CD4-positive, CD25-positive, alpha-beta regulatory T cell (primary cell): Measurements from ENCODE around the gene INTS6L. TPM values are rescaled to one million over a fixed set of nuclear protein-coding genes. Genes with fewer than 3 reads are reported as not detected.

Experiments used
- ATAC-seq, 2 donors: fragments of 150-1000 bp; cut with Tn5 transposase; one replicate each; pipeline ENCODE4 v1.10.0; 2021; ENCODE audit warnings: low read depth in 2 of 2, moderate number of reproducible peaks in 2 of 2, moderate library complexity in 1 of 2
- DNase-seq, 3 donors: peaks; one replicate each; pipeline versions ENCODE4 v3.0.0 to v3.0.0-alpha.2; 2012 to 2022; ENCODE audit warnings: mixed read lengths in 1 of 3
- H3K27ac ChIP-seq: one replicate; pipeline ENCODE4 v1.7.0; 2013; ENCODE audit warnings: mild to moderate bottlenecking, low read length; ENCODE audit not compliant: insufficient read depth, poor library complexity, severe bottlenecking
- H3K27me3 ChIP-seq: one replicate; pipeline ENCODE4 v1.7.0; 2013; ENCODE audit warnings: low read length; ENCODE audit not compliant: control insufficient read depth, insufficient read depth
- H3K36me3 ChIP-seq: one replicate; pipeline ENCODE4 v1.7.0; 2013; ENCODE audit warnings: mild to moderate bottlenecking, low read length, moderate library complexity; ENCODE audit not compliant: control insufficient read depth, insufficient read depth
- H3K4me1 ChIP-seq: 2 replicates; pipeline ENCODE4 v1.7.0; 2013; ENCODE audit warnings: mild to moderate bottlenecking, low read length; ENCODE audit not compliant: insufficient read depth, control insufficient read depth, poor library complexity, severe bottlenecking
- H3K4me3 ChIP-seq: one replicate; pipeline ENCODE4 v1.7.0; 2013; ENCODE audit warnings: low read depth, mild to moderate bottlenecking, low read length, moderate library complexity
- H3K9me3 ChIP-seq, 2 experiments: 1 replicate in 1 of 2; 2 replicates in 1 of 2; pipeline ENCODE4 v1.7.0; 2013; ENCODE audit warnings: low read length in 2 of 2, mild to moderate bottlenecking in 1 of 2, moderate library complexity in 1 of 2; ENCODE audit not compliant: control insufficient read depth in 2 of 2
- H3K27ac Mint-ChIP-seq, 3 donors: one replicate each; pipeline ENCODE4 v1.8.0; 2020 to 2022; ENCODE audit warnings: mild to moderate bottlenecking in 3 of 3, mixed read lengths in 3 of 3, moderate library complexity in 2 of 3
- H3K27me3 Mint-ChIP-seq: one replicate; pipeline ENCODE4 v1.8.0; 2022; ENCODE audit warnings: mild to moderate bottlenecking, mixed read lengths
- H3K36me3 Mint-ChIP-seq: one replicate; pipeline ENCODE4 v1.8.0; 2020; ENCODE audit warnings: mixed read lengths
- H3K4me1 Mint-ChIP-seq, 4 donors: one replicate each; pipeline ENCODE4 v1.8.0; 2020 to 2022; ENCODE audit warnings: mixed read lengths in 4 of 4, mild to moderate bottlenecking in 1 of 4
- H3K4me3 Mint-ChIP-seq, 4 donors: one replicate each; pipeline ENCODE4 v1.8.0; 2020 to 2022; ENCODE audit warnings: mild to moderate bottlenecking in 4 of 4, mixed read lengths in 4 of 4, moderate library complexity in 3 of 4
- H3K9me3 Mint-ChIP-seq, 7 donors: one replicate each; pipeline ENCODE4 v1.8.0; 2020 to 2022; ENCODE audit warnings: mixed read lengths in 7 of 7, mild to moderate bottlenecking in 3 of 7, moderate library complexity in 2 of 7
- polyA plus RNA-seq, 4 donors: library from polyadenylated mRNA; unstranded; fragments of 300-500 nt; fragmentation: Illumina TruSeq; gene quantifications; one replicate each; pipeline ENCODE4 v1.2.3, GENCODE V29; 2021
- total RNA-seq: library from RNA; stranded (reverse); gene quantifications from one replicate; pipeline ENCODE4 v1.2.3, GENCODE V29; 2022

INTS6L gene
- total and polyA plus RNA-seq, 5 donors from 2014 or later, result 5.7 to 28.4 (median 6.0) TPM

GRCh38 chrX:135528254-135528653, 7.8 kb downstream of the INTS6L start:
- Mint-ChIP-seq H3K27ac (peak overlapping the region in 1 of 3 donors; percentile 31), H3K4me3 (no peak overlapping the region), H3K4me1 (peaks cover 6 to 61% (median 47%) of the 10 kb centered on the region in 4 donors), H3K36me3 (peaks cover 5% of the 10 kb centered on the region), H3K9me3 (no peaks in the 10 kb centered on the region), H3K27me3 (no peaks in the 10 kb centered on the region)
- no peak overlapping the region for H3K27ac ChIP-seq
- no peak overlapping the region for H3K4me3 ChIP-seq
- peaks cover 17% of the 10 kb centered on the region for H3K4me1 ChIP-seq
- H3K36me3 ChIP-seq, result peaks cover 4% of the 10 kb centered on the region
- H3K9me3 ChIP-seq, result no peaks in the 10 kb centered on the region
- ATAC-seq (no peak), DNase-seq (no peak)
- H3K27me3 ChIP-seq, result no peaks in the 10 kb centered on the region

GRCh38 chrX:135528756-135529155, 8.3 kb downstream of the INTS6L start:
- DNase-seq (no peak), ATAC-seq (no peak)
- Histone ChIP-seq H3K4me1 (peaks cover 17% of the 10 kb centered on the region), H3K36me3 (peaks cover 4% of the 10 kb centered on the region), H3K4me3 (no peak overlapping the region), H3K27me3 (no peaks in the 10 kb centered on the region), H3K9me3 (no peaks in the 10 kb centered on the region), H3K27ac (no peak overlapping the region)
- H3K27me3 Mint-ChIP-seq, result no peaks in the 10 kb centered on the region
- peaks cover 6 to 57% (median 43%) of the 10 kb centered on the region in 4 donors for H3K4me1 Mint-ChIP-seq
- H3K36me3 Mint-ChIP-seq, result peaks cover 5% of the 10 kb centered on the region
- no peak overlapping the region for H3K27ac Mint-ChIP-seq
- H3K9me3 Mint-ChIP-seq, result no peaks in the 10 kb centered on the region
- H3K4me3 Mint-ChIP-seq, result no peak overlapping the region

- Histone ChIP-seq H3K9me3 (no peaks in the 10 kb centered on the region), H3K27ac (no peak overlapping the region), H3K36me3 (peaks cover 4% of the 10 kb centered on the region), H3K4me3 (no peak overlapping the region), H3K27me3 (no peaks in the 10 kb centered on the region), H3K4me1 (peaks cover 6% of the 10 kb centered on the region)
- ATAC-seq (no peak), DNase-seq (no peak)
- Mint-ChIP-seq H3K4me1 (peaks cover 5 to 47% (median 32%) of the 10 kb centered on the region in 4 donors), H3K9me3 (no peaks in the 10 kb centered on the region), H3K27me3 (no peaks in the 10 kb centered on the region), H3K27ac (no peak overlapping the region), H3K4me3 (peak overlapping the region in 1 of 4 donors; percentile 22), H3K36me3 (peaks cover 5% of the 10 kb centered on the region)
Measured at GRCh38 chrX:135530097-135530496, 9.6 kb downstream of the INTS6L start.

- peaks cover 4% of the 10 kb centered on the region for H3K36me3 ChIP-seq
- H3K4me1 ChIP-seq, result peaks cover 4% of the 10 kb centered on the region
- Mint-ChIP-seq H3K4me3 (no peak overlapping the region), H3K9me3 (no peaks in the 10 kb centered on the region), H3K27me3 (no peaks in the 10 kb centered on the region), H3K36me3 (peaks cover 5% of the 10 kb centered on the region), H3K4me1 (peaks cover 6 to 49% (median 33%) of the 10 kb centered on the region in 4 donors), H3K27ac (no peak overlapping the region)
- H3K4me3 ChIP-seq, result no peak overlapping the region
- ATAC-seq (no peak), DNase-seq (no peak)
- no peak overlapping the region for H3K27ac ChIP-seq
- H3K9me3 ChIP-seq, result no peaks in the 10 kb centered on the region
- no peaks in the 10 kb centered on the region for H3K27me3 ChIP-seq
Measured at GRCh38 chrX:135531813-135532212, 11.4 kb downstream of the INTS6L start.

- Mint-ChIP-seq H3K4me1 (peaks cover 8 to 50% (median 23%) of the 10 kb centered on the region in 4 donors), H3K9me3 (no peaks in the 10 kb centered on the region), H3K4me3 (no peak overlapping the region), H3K27ac (no peak overlapping the region), H3K36me3 (peaks cover 5% of the 10 kb centered on the region), H3K27me3 (no peaks in the 10 kb centered on the region)
- H3K27me3 ChIP-seq, result no peaks in the 10 kb centered on the region
- peaks cover 10% of the 10 kb centered on the region for H3K4me1 ChIP-seq
- no peak overlapping the region for H3K4me3 ChIP-seq
- no peak overlapping the region for H3K27ac ChIP-seq
- DNase-seq, result no peak
- H3K9me3 ChIP-seq, result no peaks in the 10 kb centered on the region
- H3K36me3 ChIP-seq, result peaks cover 4% of the 10 kb centered on the region
- ATAC-seq, result no peak
Measured at GRCh38 chrX:135535077-135535940, 14.8 kb downstream of the INTS6L start.

- peak; percentile 58 to 79 for ATAC-seq
- H3K27me3 Mint-ChIP-seq, result no peaks in the 10 kb centered on the region
Measured at GRCh38 chrX:135536877-135537276, 16.4 kb downstream of the INTS6L start.

GRCh38 chrX:135541351-135541750, 20.9 kb downstream of the INTS6L start:
- Mint-ChIP-seq H3K4me1 (peaks cover 13 to 46% (median 32%) of the 10 kb centered on the region in 4 donors), H3K27ac (no peak overlapping the region)

More at GRCh38 chrX:135536877-135537276, 16.4 kb downstream of the INTS6L start:
- Mint-ChIP-seq H3K27ac (peak overlapping the region in 2 of 3 donors; percentile 42 to 55), H3K36me3 (no peaks in the 10 kb centered on the region), H3K9me3 (no peaks in the 10 kb centered on the region), H3K4me3 (no peak overlapping the region), H3K4me1 (peaks cover 8 to 38% (median 21%) of the 10 kb centered on the region in 4 donors)
- peaks cover 15% of the 10 kb centered on the region for H3K4me1 ChIP-seq
- H3K36me3 ChIP-seq, result peaks cover under 1% of the 10 kb centered on the region
- no peak overlapping the region for H3K4me3 ChIP-seq
- DNase-seq, result peak in 2 of 3 donors; percentile 7 to 40
- H3K27me3 ChIP-seq, result no peaks in the 10 kb centered on the region
- no peak overlapping the region for H3K27ac ChIP-seq
- H3K9me3 ChIP-seq, result no peaks in the 10 kb centered on the region

More at GRCh38 chrX:135541351-135541750, 20.9 kb downstream of the INTS6L start:
- Mint-ChIP-seq H3K36me3 (no peaks in the 10 kb centered on the region), H3K27me3 (no peaks in the 10 kb centered on the region), H3K4me3 (no peak overlapping the region), H3K9me3 (peaks cover 0 to 1% (median 0%) of the 10 kb centered on the region in 7 donors)
- no peak for ATAC-seq
- peaks cover under 1% of the 10 kb centered on the region for H3K36me3 ChIP-seq
- no peaks in the 10 kb centered on the region for H3K27me3 ChIP-seq
- peaks cover 25% of the 10 kb centered on the region for H3K4me1 ChIP-seq
- no peak overlapping the region for H3K27ac ChIP-seq
- no peak overlapping the region for H3K4me3 ChIP-seq
- H3K9me3 ChIP-seq, result no peaks in the 10 kb centered on the region
- no peak for DNase-seq
